ENCODE measurements around the gene OBI1. TPM values are rescaled to one million over a fixed set of nuclear protein-coding genes. Genes with fewer than 3 reads are reported as not detected.

OBI1 gene
- total and polyA plus RNA-seq, 2 donors (not counting 3 experiments of a cell fraction or from before 2014, with no cell fraction given) = 5.0 to 16.1 TPM

DNA sequence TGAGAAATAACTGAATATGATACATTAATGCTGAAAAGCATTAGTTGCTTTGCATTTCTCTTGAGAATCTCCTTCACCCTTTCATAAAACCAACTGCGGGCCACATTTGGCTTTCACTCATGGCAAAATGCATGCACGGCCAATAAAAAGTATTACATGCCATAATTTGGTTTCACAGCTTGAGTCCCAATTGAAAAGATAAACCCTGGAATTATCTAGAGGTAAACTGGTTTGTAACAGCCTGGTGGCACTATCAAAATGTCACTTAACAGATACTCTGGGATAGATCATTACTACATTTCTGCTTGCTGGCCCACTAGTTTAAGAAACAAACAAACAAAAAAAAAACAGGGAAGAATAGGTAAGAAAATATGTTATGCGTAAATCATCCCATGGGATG is 3.9 kb downstream of the OBI1 start:
- peaks cover 85% of the 10 kb centered on the region for H3K79me2 ChIP-seq (ENCODE audit: control insufficient read depth, insufficient read depth, low read length)
- DNase-seq (ENCODE audit: low read depth, low spot score) = no peak
- no peaks in the 10 kb centered on the region for H3K27me3 ChIP-seq (ENCODE audit: control insufficient read depth in 2 of 2, insufficient read depth in 2 of 2, low read length in 2 of 2)
- no peak for FAIRE-seq
- no peak overlapping the region for H3K27ac ChIP-seq (ENCODE audit: insufficient read depth, low read depth, low read length)
- intact Hi-C loops (cut with micrococcal nuclease) = loop anchor here (5.0 to 10.0 kb wide), 3 partner anchors 508 to 737 kb away; no protein-coding TSS in a partner anchor
- H3K9me3 ChIP-seq (replicated peaks; ENCODE audit: control insufficient read depth, insufficient read depth, low read length) = no peaks in the 10 kb centered on the region
- no peak overlapping the region for H3K4me2 ChIP-seq (ENCODE audit: insufficient read depth, low read length)
- ChIA-PET POLR2A (no interaction called here), CTCF (interaction anchor here (1.1 kb wide), 1 partner anchor 46 kb away, joined by 3 read pairs; no protein-coding TSS in a partner anchor)
- H4K20me1 ChIP-seq (replicated peaks; ENCODE audit: control insufficient read depth, extremely low read depth, insufficient read depth, low read length) = no peaks in the 10 kb centered on the region
- no peaks in the 10 kb centered on the region for H3K9me1 ChIP-seq (replicated peaks; ENCODE audit: control insufficient read depth, extremely low read depth, insufficient read depth, low read length)
- TF ChIP-seq, protein P1, sequence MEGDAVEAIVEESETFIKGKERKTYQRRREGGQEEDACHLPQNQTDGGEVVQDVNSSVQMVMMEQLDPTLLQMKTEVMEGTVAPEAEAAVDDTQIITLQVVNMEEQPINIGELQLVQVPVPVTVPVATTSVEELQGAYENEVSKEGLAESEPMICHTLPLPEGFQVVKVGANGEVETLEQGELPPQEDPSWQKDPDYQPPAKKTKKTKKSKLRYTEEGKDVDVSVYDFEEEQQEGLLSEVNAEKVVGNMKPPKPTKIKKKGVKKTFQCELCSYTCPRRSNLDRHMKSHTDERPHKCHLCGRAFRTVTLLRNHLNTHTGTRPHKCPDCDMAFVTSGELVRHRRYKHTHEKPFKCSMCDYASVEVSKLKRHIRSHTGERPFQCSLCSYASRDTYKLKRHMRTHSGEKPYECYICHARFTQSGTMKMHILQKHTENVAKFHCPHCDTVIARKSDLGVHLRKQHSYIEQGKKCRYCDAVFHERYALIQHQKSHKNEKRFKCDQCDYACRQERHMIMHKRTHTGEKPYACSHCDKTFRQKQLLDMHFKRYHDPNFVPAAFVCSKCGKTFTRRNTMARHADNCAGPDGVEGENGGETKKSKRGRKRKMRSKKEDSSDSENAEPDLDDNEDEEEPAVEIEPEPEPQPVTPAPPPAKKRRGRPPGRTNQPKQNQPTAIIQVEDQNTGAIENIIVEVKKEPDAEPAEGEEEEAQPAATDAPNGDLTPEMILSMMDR (IDR thresholded peaks at IDR 0.05; ENCODE audit: extremely low read depth in 1 of 2, insufficient read depth in 1 of 2, low read depth in 1 of 2, low read length in 2 of 2) = no peak
- TF ChIP-seq, protein P2, sequence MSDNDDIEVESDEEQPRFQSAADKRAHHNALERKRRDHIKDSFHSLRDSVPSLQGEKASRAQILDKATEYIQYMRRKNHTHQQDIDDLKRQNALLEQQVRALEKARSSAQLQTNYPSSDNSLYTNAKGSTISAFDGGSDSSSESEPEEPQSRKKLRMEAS (IDR thresholded peaks at IDR 0.05; ENCODE audit: insufficient read depth, insufficient read length) = no peak
- TF ChIP-seq FOS (IDR thresholded peaks at IDR 0.05; ENCODE audit: borderline replicate concordance, insufficient read depth, low read length) = no peak
- no peak for TF ChIP-seq EZH2 (IDR thresholded peaks at IDR 0.05; ENCODE audit: borderline replicate concordance, low read depth, low read length, severe bottlenecking)
- no peak for TF ChIP-seq POLR2A (IDR thresholded peaks at IDR 0.05; ENCODE audit: low read depth, low read length)
- no peak for TF ChIP-seq MYC (IDR thresholded peaks at IDR 0.05; ENCODE audit: low read depth, low read length)
- TF ChIP-seq POLR2AphosphoS5 (IDR thresholded peaks at IDR 0.05; ENCODE audit: insufficient read depth, low read depth, low read length) = no peak
- TF ChIP-seq GATA2 (IDR thresholded peaks at IDR 0.05; ENCODE audit: insufficient read depth, insufficient read length, low read depth, low read length) = no peak
- TF ChIP-seq JUN (IDR thresholded peaks at IDR 0.05; ENCODE audit: borderline replicate concordance, insufficient read depth, insufficient read length, low read depth) = no peak
- H3K4me1 ChIP-seq (ENCODE audit: control insufficient read depth, extremely low read depth, insufficient read depth, low read length) = peaks cover 44% of the 10 kb centered on the region
- H2AFZ ChIP-seq (ENCODE audit: low read depth, low read length) = no peak overlapping the region
- dilution Hi-C loops (cut with MboI; ENCODE audit: extremely low pct_ligation_motif_present, low sequenced_read_pairs) = no loop called here
- no peak overlapping the region for H3K9ac ChIP-seq (replicated peaks; ENCODE audit: extremely low read depth, insufficient read depth, low read length)
- no TSS peak for BruUV-seq (replicated peaks)
- H3K36me3 ChIP-seq (ENCODE audit: control insufficient read depth in 2 of 2, extremely low read depth in 1 of 2, insufficient read depth in 2 of 2, low read length in 2 of 2) = no peaks in the 10 kb centered on the region
- H3K4me3 ChIP-seq (replicated peaks in 1 of 3; ENCODE audit: insufficient read depth in 1 of 3, low read depth in 1 of 3, low read length in 3 of 3) = no peak overlapping the region
